Memory B cell (primary cell): Measurements from ENCODE around the gene HIVEP2.

Experiments used
- ATAC-seq: fragments of 150-1000 bp; cut with Tn5 transposase; 2 replicates; pipeline ENCODE4 v1.10.0; 2021; ENCODE audit warnings: low read depth, mild to moderate bottlenecking, moderate library complexity
- DNase-seq, 2 donors: peaks; one replicate each; pipeline ENCODE4 v3.0.0; 2022; ENCODE audit warnings: low spot score in 2 of 2
- H3K27ac Mint-ChIP-seq: one replicate; pipeline ENCODE4 v1.8.0; 2022; ENCODE audit warnings: mild to moderate bottlenecking, moderate library complexity, mixed read lengths
- H3K27me3 Mint-ChIP-seq: one replicate; pipeline ENCODE4 v1.8.0; 2022; ENCODE audit warnings: mixed read lengths
- H3K36me3 Mint-ChIP-seq: one replicate; pipeline ENCODE4 v1.8.0; 2022; ENCODE audit warnings: mild to moderate bottlenecking, mixed read lengths
- H3K4me1 Mint-ChIP-seq: one replicate; pipeline ENCODE4 v1.8.0; 2022; ENCODE audit warnings: mixed read lengths
- H3K4me3 Mint-ChIP-seq: one replicate; pipeline ENCODE4 v1.8.0; 2022; ENCODE audit warnings: mild to moderate bottlenecking, moderate library complexity, mixed read lengths
- H3K9me3 Mint-ChIP-seq: one replicate; pipeline ENCODE4 v1.8.0; 2022; ENCODE audit warnings: mixed read lengths

HIVEP2 gene

DNA sequence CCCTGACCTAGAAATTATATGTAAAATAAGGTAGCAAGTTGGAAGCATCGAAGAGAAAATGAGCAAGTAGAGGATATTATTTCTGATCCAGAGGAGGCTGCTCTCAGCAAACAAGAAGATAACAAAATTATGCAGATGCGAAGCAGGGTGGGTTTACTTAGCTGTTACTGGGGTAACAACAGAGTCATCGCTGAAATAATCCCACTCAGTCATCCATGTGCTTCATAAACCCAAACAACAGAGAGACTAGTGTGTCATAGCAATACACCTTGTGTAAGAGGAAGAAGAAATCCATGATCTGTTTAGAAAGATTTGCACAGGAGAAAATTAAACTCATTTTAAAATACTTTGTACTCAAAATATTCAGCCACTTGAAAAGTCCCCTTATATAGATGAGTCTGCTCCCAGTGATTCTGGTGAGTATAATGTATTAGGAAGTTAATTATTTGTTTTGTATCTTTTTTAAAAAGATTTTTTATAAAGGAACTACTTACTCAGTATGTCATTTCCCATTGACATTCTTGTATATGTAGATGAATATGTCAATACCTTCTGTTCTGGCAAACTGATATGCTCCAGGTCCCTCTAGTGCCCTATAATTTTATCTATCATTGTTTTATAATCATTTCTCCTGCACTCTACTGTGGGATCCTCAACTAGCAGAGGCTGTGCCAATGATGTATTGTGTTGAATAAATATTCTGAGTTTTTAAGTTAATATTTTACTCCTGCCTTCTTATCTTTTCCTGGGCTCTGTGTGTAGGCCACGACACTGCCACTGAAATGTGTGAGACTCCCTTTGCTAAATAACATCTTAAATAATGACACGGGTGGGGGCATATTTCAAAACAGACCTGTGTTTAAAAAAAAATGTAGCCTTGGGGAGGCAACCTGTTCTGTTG is 8.6 kb upstream of the HIVEP2 start:
- Mint-ChIP-seq H3K27me3 (no peaks in the 10 kb centered on the region), H3K27ac (peak overlapping the region; percentile 75), H3K4me1 (peaks cover 22% of the 10 kb centered on the region), H3K9me3 (no peaks in the 10 kb centered on the region), H3K36me3 (no peaks in the 10 kb centered on the region), H3K4me3 (no peak overlapping the region)
- ATAC-seq (no peak), DNase-seq (no peak)

DNA sequence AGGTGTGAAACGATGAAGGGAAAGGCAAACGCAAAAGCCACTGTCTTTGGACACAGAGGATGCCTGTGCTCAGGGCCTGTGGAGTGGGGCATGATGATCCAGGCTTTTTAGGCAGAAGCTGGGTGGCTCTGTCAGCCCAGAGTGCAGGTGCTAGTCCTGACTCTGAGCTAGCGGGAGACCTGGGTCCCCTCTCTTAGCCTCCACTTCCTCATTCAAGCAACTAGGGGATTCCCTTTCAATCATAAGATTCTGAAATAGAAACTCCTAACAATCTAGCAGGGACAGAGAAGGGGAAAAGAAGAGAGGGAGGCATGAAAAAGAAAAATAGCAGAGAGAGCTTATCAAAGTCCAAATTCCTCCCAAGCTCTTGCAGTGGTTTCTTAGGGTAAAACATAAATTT is 7.6 kb upstream of the HIVEP2 start:
- H3K36me3 Mint-ChIP-seq = no peaks in the 10 kb centered on the region
- DNase-seq (peak; percentile 39 to 60), ATAC-seq (peak; percentile 87)
- H3K4me1 Mint-ChIP-seq = peaks cover 22% of the 10 kb centered on the region
- peak overlapping the region; percentile 75 for H3K27ac Mint-ChIP-seq
- no peaks in the 10 kb centered on the region for H3K27me3 Mint-ChIP-seq
- H3K9me3 Mint-ChIP-seq = no peaks in the 10 kb centered on the region
- H3K4me3 Mint-ChIP-seq = peak overlapping the region; percentile 0

DNA sequence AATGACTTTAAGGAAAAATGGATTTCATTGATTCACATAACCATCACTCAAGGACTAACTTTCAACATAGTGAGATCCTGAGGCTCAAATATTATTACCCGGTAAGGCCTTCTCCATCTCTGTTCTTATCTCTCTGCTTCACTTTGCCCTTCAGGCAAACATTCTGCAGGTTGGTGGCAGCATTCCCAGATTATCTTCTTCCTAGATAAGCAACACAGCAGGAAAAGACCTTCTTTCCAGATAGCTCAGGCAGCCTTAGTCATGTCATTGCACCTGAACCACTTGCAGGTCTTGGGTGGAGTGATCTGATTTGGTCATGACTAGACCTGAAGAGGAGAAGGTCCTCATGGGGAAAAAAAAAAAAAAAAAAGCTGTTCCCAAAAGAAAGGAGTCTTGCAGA is 5.3 kb upstream of the HIVEP2 start:
- no peak overlapping the region for H3K4me3 Mint-ChIP-seq
- ATAC-seq = no peak
- H3K9me3 Mint-ChIP-seq = no peaks in the 10 kb centered on the region
- H3K27me3 Mint-ChIP-seq = no peaks in the 10 kb centered on the region
- no peaks in the 10 kb centered on the region for H3K36me3 Mint-ChIP-seq
- DNase-seq = no peak
- H3K4me1 Mint-ChIP-seq = peaks cover 22% of the 10 kb centered on the region
- peak overlapping the region; percentile 60 for H3K27ac Mint-ChIP-seq

DNA sequence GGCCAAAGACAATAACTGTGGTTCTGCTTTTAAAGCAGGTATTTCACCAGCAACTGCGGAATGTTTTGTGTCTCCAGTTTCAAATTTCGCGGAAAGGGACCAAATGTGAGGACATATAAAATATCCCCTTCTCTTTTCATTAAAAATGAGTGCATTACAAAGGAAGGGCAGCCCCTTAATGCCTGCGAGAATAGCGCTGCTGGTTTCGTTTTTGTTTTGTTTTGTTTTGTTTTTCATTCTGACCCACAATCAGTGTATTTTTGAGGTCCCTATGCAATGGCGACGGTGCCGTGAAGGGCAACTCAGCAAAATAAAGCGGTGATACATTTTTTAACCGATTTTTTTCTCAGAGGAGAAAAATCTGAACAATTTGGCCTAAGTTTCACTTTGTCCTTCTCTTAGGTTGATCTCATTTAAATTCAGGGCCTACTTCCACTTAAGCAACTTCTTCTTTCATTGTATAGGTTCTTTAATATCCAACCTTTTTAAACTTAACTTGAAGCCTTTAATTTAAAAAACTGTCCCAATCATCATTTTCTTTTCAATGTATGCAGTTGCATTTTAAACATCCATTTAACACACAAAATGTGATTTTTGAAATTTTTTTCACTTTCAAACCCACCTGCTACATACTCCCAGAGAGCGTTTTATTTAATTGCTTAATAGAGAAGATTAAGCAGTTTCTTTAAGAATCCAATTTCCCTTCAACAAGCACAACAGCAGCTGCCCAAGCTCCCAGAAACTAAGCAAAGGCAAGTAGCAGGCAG is 2.9 kb upstream of the HIVEP2 start:
- H3K4me3 Mint-ChIP-seq = peak overlapping the region; percentile 84
- H3K36me3 Mint-ChIP-seq = no peaks in the 10 kb centered on the region
- H3K4me1 Mint-ChIP-seq = peaks cover 26% of the 10 kb centered on the region
- ATAC-seq (peak; percentile 11), DNase-seq (no peak)
- no peaks in the 10 kb centered on the region for H3K27me3 Mint-ChIP-seq
- peak overlapping the region; percentile 98 for H3K27ac Mint-ChIP-seq
- no peaks in the 10 kb centered on the region for H3K9me3 Mint-ChIP-seq

DNA sequence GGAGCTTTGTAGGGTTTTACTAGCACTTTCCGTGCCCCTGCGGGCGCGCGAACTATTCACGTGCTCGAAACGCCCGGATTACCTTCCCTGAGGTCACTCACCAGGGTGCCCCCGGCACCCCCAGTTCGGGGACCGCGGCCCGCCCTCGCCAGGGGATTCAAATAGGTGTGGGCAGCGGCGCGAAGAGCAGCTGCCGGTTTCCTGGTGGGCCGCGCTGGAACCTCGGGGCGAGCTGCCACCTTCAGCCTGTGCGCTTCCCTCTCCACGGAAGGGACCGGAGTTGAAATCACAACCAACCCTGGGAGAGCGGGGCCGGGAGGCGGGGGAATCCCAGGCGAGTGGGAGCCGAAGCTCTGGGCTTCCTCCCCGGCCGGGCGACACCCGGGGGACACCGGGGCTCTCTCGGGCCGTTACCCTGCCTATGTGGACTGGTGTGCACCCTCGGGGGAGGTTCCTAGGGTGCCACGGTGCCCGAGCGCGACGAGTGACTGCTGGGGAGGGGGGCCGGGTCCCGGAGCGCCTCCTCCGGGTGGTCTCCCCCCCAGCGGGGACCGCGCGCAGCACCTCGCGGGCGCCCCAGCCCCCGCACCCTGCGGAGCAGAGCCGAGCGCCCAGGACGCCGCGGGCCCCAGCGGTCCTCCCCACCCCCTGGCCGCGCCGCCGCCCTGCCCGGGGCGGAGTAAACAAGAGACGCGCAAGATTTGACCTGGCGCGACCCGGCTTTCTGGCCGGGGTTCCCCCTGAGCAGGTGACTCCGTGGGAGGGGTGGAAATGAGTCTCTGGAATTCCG is 2.1 kb upstream of the HIVEP2 start:
- peak; percentile 58 for ATAC-seq
- Mint-ChIP-seq H3K27ac (peak overlapping the region; percentile 98), H3K36me3 (no peaks in the 10 kb centered on the region), H3K9me3 (no peaks in the 10 kb centered on the region), H3K4me1 (peaks cover 22% of the 10 kb centered on the region), H3K27me3 (no peaks in the 10 kb centered on the region), H3K4me3 (peak overlapping the region; percentile 91)
- DNase-seq = peak; percentile 86 to 87

DNA sequence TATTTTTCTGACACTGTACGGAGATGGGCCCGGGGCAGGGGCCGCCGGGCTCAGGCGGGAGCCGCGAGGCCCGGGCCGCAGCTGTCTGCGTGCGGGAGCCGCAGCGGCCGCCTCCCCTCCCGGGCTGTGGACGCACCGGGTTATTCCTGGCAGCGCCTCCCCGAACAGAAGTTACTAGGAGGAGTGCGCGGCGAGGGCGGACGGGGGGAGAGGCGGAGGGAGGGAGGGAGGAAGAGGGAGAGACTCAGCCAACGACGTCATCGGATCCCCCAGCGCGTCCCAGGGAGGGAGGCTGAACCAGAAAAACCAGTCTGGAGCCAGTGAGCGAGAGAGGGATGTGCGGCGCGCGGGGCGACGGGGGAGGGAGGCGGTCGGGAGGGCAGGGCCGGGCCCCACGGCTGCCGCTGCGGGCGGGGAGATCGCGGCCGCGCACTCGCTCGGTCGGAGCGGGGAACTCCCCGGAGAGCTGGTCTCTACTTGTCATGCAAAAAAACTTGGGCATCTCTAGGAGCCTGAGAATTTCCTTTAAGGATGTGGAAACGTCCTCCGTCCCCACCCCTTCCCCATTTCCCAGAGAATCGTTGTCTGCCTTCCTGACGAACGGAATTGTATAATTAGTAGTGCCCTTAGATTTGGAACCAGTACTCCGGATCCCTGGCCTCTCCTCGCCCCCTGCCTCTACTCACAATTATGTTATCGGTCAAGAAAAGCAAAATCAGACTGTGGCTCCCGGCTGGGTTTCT is 1.4 kb upstream of the HIVEP2 start:
- Mint-ChIP-seq H3K4me1 (peaks cover 17% of the 10 kb centered on the region), H3K27me3 (no peaks in the 10 kb centered on the region), H3K27ac (peak overlapping the region; percentile 98), H3K36me3 (no peaks in the 10 kb centered on the region), H3K9me3 (no peaks in the 10 kb centered on the region), H3K4me3 (peak overlapping the region; percentile 91)
- peak in 1 of 2 donors; percentile 84 for DNase-seq
- ATAC-seq = peak; percentile 38

DNA sequence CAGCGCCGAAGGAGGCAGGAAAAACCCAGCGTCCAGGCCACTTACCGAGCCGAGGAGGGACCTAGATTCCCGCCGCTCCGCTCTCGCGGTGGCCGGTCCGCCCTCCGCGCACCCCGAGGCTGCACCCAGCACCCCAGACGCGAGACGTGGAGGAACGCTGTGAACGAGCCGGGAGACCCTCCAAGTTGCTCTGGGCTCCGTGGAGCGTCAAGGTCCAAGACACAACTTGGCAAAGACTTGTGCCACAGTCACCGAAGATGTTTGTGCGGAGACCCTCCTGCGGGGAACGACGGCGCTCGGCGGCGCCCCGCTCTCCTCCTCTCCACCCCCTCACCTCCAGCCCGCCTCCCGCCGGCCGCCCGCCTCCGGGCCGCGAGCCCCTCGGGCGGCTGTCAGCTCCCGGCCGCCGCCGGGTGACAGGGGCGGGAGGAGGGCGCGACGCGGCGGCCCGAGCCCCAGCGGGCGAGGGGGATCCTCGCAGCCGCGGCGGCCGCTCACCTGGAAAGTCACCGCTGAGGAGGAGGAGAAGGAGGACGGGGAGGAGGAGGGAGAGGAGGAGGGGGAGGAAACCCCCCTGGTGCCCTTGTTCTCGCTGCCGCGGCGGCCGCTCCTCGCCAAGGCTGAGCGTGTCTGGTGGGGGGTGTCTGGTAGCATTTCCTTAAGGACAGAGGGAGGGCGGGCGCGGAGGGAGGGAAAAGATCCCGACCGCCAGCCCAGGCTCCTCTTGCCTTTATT is 637 bp upstream of the HIVEP2 start:
- H3K9me3 Mint-ChIP-seq = no peaks in the 10 kb centered on the region
- no peaks in the 10 kb centered on the region for H3K36me3 Mint-ChIP-seq
- ATAC-seq (peak; percentile 9), DNase-seq (peak; percentile 67 to 77)
- peak overlapping the region; percentile 98 for H3K27ac Mint-ChIP-seq
- peaks cover 18% of the 10 kb centered on the region for H3K4me1 Mint-ChIP-seq
- no peaks in the 10 kb centered on the region for H3K27me3 Mint-ChIP-seq
- H3K4me3 Mint-ChIP-seq = peak overlapping the region; percentile 91

DNA sequence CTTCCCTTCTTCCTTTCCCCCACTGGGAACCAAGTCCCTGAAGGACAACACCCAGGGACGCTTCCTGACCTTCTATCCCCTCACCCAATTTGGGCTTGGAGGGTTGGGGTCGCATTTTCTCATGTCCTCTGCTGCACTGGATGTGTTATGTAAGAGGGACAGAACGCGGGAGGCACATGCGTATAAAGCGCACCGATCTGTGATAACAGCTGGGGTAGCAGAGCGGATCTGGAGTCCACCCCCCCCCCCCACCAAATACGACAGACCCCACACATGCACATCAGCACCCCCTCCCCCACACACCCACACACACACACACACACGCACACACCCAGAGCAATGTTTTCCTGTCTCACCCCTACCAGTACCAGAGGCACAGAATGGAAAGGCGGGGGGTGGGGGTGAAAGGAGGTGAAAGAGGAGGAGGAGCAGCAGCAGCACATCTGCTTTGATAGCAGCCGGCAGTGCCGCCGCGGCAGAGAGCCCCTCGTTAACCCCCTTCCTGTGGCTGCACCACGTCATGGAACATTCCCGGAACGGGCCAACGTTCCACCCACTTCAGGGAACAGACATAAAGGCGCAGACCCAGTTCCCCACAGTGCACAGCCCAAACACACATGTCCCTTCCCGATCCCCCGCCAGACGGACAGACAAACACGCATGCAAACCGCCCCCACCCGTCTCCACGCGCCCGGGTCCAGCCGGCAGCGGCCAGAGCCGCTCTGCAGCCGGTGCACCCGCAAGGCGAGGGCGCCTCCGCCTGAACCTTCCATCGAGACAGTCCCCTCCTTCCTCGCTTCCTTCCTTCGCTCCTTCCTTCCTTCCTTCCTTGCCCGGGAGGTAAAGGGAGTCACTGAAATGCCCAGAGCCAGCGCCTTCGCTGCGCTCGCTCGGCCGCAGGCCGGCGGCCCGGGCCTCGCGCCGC is 590 bp downstream of the HIVEP2 start:
- H3K4me3 Mint-ChIP-seq = peak overlapping the region; percentile 97
- no peaks in the 10 kb centered on the region for H3K36me3 Mint-ChIP-seq
- H3K4me1 Mint-ChIP-seq = peaks cover 21% of the 10 kb centered on the region
- no peaks in the 10 kb centered on the region for H3K9me3 Mint-ChIP-seq
- peak; percentile 69 to 74 for DNase-seq
- H3K27ac Mint-ChIP-seq = peak overlapping the region; percentile 98
- H3K27me3 Mint-ChIP-seq = no peaks in the 10 kb centered on the region
- peak; percentile 17 for ATAC-seq

DNA sequence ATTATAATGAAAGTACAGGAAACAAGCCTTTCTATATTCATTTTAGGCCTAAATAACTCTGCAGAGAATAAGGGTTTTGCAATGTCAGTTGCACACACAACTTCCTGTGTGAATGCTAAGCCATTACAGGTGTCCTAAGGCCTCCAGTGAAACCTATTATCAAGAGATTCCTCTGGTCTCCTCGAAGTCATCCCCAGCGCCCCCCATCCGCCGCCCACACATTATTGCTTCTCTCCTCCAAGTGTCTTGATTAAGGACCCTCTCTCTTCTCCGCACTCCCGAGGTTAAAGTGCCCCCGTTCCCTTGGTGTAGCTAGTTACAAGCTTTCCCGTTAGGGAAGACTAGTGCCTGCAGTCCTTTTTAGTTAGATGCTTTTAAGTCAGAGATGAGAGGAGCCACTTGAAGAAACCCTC is 1.3 kb downstream of the HIVEP2 start:
- H3K4me1 Mint-ChIP-seq = peaks cover 24% of the 10 kb centered on the region
- DNase-seq (no peak), ATAC-seq (no peak)
- H3K27me3 Mint-ChIP-seq = no peaks in the 10 kb centered on the region
- no peaks in the 10 kb centered on the region for H3K36me3 Mint-ChIP-seq
- no peaks in the 10 kb centered on the region for H3K9me3 Mint-ChIP-seq
- peak overlapping the region; percentile 98 for H3K27ac Mint-ChIP-seq
- peak overlapping the region; percentile 97 for H3K4me3 Mint-ChIP-seq

DNA sequence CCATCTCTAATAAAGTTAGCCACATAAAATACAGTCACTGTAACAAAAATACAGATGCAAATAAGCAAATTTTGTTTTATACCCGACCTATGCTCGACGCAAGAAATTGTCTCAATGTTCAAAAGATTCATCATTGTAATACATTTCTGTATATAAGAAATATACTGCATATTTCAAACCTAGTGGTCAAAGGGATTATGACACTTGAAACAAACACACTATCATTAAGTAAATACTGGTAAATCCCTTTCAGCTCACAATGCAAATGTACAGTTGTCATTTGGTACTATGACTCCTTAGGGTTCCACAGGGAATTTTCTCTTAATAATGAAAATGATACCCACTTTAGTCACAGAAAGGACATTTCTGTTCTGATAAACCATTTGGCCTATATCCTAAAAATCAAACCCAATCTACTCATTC is 2.2 kb downstream of the HIVEP2 start:
- H3K36me3 Mint-ChIP-seq = no peaks in the 10 kb centered on the region
- no peaks in the 10 kb centered on the region for H3K27me3 Mint-ChIP-seq
- ATAC-seq (no peak), DNase-seq (peak in 1 of 2 donors; percentile 40)
- H3K4me3 Mint-ChIP-seq = peak overlapping the region; percentile 97
- H3K9me3 Mint-ChIP-seq = no peaks in the 10 kb centered on the region
- H3K4me1 Mint-ChIP-seq = peaks cover 27% of the 10 kb centered on the region
- H3K27ac Mint-ChIP-seq = peak overlapping the region; percentile 98

DNA sequence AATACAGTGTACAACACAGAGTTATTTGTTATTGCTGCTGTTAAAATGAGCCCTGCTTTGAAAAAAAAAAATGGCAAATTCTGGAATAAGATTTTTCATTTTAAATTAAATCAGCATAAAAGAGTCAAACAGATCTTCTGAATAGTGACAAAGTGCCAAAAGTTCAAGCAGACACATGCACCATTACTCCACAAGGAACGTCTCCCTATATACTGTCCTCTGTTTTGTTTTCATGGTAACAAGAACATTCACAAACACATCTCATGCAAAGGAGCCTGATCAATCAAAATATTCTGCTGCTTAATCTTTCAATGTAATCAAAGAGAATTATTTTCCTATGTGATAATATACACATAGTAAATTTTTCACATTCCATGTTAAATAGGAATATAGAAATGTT is 2.7 kb downstream of the HIVEP2 start:
- H3K27ac Mint-ChIP-seq = peak overlapping the region; percentile 98
- H3K9me3 Mint-ChIP-seq = no peaks in the 10 kb centered on the region
- no peak overlapping the region for H3K4me3 Mint-ChIP-seq
- DNase-seq (no peak), ATAC-seq (no peak)
- no peaks in the 10 kb centered on the region for H3K27me3 Mint-ChIP-seq
- peaks cover 27% of the 10 kb centered on the region for H3K4me1 Mint-ChIP-seq
- no peaks in the 10 kb centered on the region for H3K36me3 Mint-ChIP-seq

DNA sequence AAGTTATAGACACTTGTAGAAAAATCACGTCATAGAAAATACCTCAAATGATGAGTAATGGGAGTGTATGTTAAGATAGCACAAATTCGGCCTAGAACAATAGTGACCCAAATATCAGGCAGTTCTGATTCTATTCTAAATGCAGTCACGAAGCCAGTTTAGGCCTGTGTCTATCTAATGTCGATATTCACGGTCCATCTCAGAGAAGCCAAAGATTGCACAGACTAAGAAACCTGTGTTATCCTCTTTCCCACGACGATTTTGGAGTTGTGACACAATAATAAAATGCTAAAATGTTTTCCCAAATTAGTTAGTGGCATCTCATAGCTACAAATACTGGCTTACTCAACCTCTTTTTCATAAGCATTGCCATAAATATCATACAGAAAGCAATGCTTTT is 4.0 kb downstream of the HIVEP2 start:
- peaks cover 28% of the 10 kb centered on the region for H3K4me1 Mint-ChIP-seq
- DNase-seq = no peak
- no peak overlapping the region for H3K27ac Mint-ChIP-seq
- H3K36me3 Mint-ChIP-seq = no peaks in the 10 kb centered on the region
- no peaks in the 10 kb centered on the region for H3K9me3 Mint-ChIP-seq
- ATAC-seq = no peak
- no peak overlapping the region for H3K4me3 Mint-ChIP-seq
- H3K27me3 Mint-ChIP-seq = no peaks in the 10 kb centered on the region
